HepG2 (cell line): ENCODE results near the gene IGF1. TPM values are rescaled to one million over a fixed set of nuclear protein-coding genes. Genes with fewer than 3 reads are reported as not detected.

Source experiments
- ATAC-seq: fragments of 200-7000 bp; cut with Tn5 transposase; 3 replicates; pipeline ENCODE4 v1.9.1; 2020; ENCODE audit warnings: mild to moderate bottlenecking, moderate library complexity
- BruUV-seq: library from RNA; stranded (reverse); fragments of 400-500 nt; replicated peaks from 2 replicates; lab custom pipeline; 2021; lab: Mats Ljungman, UMichigan
- CTCF ChIA-PET: fragments of 300-600 bp; formaldehyde crosslinking; extraction: SDS; loops from one replicate; lab custom pipeline; 2021; ENCODE audit warnings: low total read pairs, inconsistent platforms, low intra/inter-chr PET ratio; lab: Yijun Ruan, JAX
- POLR2A ChIA-PET: fragments of 350-600 bp; sonication (Branson Sonifier 250); formaldehyde crosslinking; loops from one replicate; lab custom pipeline; 2020; ENCODE audit warnings: antibody characterized with exemption, inconsistent platforms; lab: Yijun Ruan, JAX
- DNase-seq: peaks from one replicate; pipeline ENCODE4 v3.0.0-alpha.2; 2015; ENCODE audit warnings: low spot score
- FAIRE-seq: peaks from 3 replicates; lab custom pipeline; 2011; peaks lifted over from hg19 to GRCh38; lab: Jason Lieb, UNC
- H2AFZ ChIP-seq: one replicate; pipeline ENCODE4 v1.6.1; 2011; ENCODE audit warnings: low read length, inconsistent platforms
- H3K27ac ChIP-seq: fragments of 300-600 bp; 3 replicates; pipeline ENCODE4 v1.8.0; 2011; ENCODE audit warnings: mixed run types, mild to moderate bottlenecking, mixed read lengths, low read length, inconsistent platforms; ENCODE audit not compliant: insufficient read depth; ENCODE audit errors: extremely low read length
- H3K27me3 ChIP-seq, 2 experiments: fragments of 200-600 bp in 1 of 2; 2 replicates in 1 of 2; 3 replicates in 1 of 2; pipeline versions ENCODE4 v1.6.0 to v1.8.0; 2011; ENCODE audit warnings: low read length in 2 of 2, mild to moderate bottlenecking in 2 of 2, moderate library complexity in 2 of 2, inconsistent platforms in 1 of 2; ENCODE audit not compliant: insufficient read depth in 2 of 2, control insufficient read depth in 1 of 2
- H3K36me3 ChIP-seq, 2 experiments: fragments of 200-600 bp in 1 of 2; replicated peaks in 1 of 2; 2 replicates in 1 of 2; 3 replicates in 1 of 2; pipeline versions ENCODE4 v1.5.1 to v1.8.0; 2011; ENCODE audit warnings: low read length in 2 of 2, inconsistent platforms in 1 of 2; ENCODE audit not compliant: insufficient read depth in 2 of 2, control insufficient read depth in 1 of 2
- H3K4me1 ChIP-seq: 2 replicates; pipeline ENCODE4 v1.5.1; 2012; ENCODE audit warnings: low read length, inconsistent platforms; ENCODE audit not compliant: insufficient read depth
- H3K4me2 ChIP-seq: 2 replicates; pipeline ENCODE4 v1.6.0; 2011; ENCODE audit warnings: low read depth, low read length, inconsistent platforms
- H3K4me3 ChIP-seq, 3 experiments: fragments of 200-600 bp in 1 of 3; sonication (generic), shearing (Covaris generic) in 1 of 3; replicated peaks in 1 of 3; 2 replicates each; pipeline ENCODE4 v1.5.1; 2011 to 2016; ENCODE audit warnings: low read length in 3 of 3, inconsistent platforms in 2 of 3, low read depth in 2 of 3, mild to moderate bottlenecking in 2 of 3, control low read depth in 1 of 3, mixed read lengths in 1 of 3; ENCODE audit not compliant: insufficient read depth in 1 of 3
- H3K79me2 ChIP-seq: one replicate; pipeline ENCODE4 v1.6.1; 2011; ENCODE audit warnings: low read length, inconsistent platforms; ENCODE audit not compliant: insufficient read depth
- H3K9ac ChIP-seq: 2 replicates; pipeline ENCODE4 v1.6.0; 2011; ENCODE audit warnings: mild to moderate bottlenecking, low read depth, low read length, inconsistent platforms; ENCODE audit not compliant: insufficient read depth
- H3K9me3 ChIP-seq: 2 replicates; pipeline ENCODE4 v1.5.1; 2012; ENCODE audit warnings: mild to moderate bottlenecking, low read length
- H4K20me1 ChIP-seq: 2 replicates; pipeline ENCODE4 v1.6.0; 2011; ENCODE audit warnings: inconsistent platforms, mild to moderate bottlenecking, low read length, moderate library complexity; ENCODE audit not compliant: insufficient read depth
- ERF ChIP-seq: IDR thresholded peaks from 2 replicates; pipeline ENCODE4 v1.6.1; 2018; ENCODE audit warnings: missing biosample characterization, missing genetic modification reagents
- GATAD2A ChIP-seq: IDR thresholded peaks from 2 replicates; pipeline ENCODE4 v1.6.1; 2016
- HOXA5 ChIP-seq: sonication (generic); formaldehyde crosslinking; IDR thresholded peaks from 2 replicates; pipeline ENCODE4 v1.4.0; 2020; ENCODE audit warnings: missing genetic modification reagents
- NR2F2 ChIP-seq: IDR thresholded peaks from 2 replicates; pipeline ENCODE4 v1.6.1; 2012; ENCODE audit warnings: low read depth, inconsistent platforms, borderline replicate concordance
- PCBP1 ChIP-seq: fragments of 200-400 bp; formaldehyde crosslinking; IDR thresholded peaks from 2 replicates; pipeline ENCODE4 v1.6.1; 2017; ENCODE audit warnings: mild to moderate bottlenecking, low read depth, low read length, borderline replicate concordance
- SATB2 ChIP-seq: sonication (generic); formaldehyde crosslinking; IDR thresholded peaks from 2 replicates; pipeline ENCODE4 v1.5.0; 2020; ENCODE audit warnings: missing genetic modification reagents
- ZBTB38 ChIP-seq: sonication (generic); formaldehyde crosslinking; IDR thresholded peaks from 2 replicates; pipeline ENCODE4 v1.5.1; 2020; ENCODE audit warnings: mild to moderate bottlenecking, missing genetic modification reagents
- ZFX ChIP-seq: sonication (generic); formaldehyde crosslinking; IDR thresholded peaks from 2 replicates; pipeline ENCODE4 v1.4.0; 2020; ENCODE audit warnings: mild to moderate bottlenecking, low read depth, missing genetic modification reagents, moderate library complexity
- ZMYM4 ChIP-seq: sonication (generic); formaldehyde crosslinking; IDR thresholded peaks from 2 replicates; pipeline ENCODE4 v1.8.1; 2023; ENCODE audit warnings: mild to moderate bottlenecking, missing genetic modification reagents
- ZNF383 ChIP-seq: sonication (generic); formaldehyde crosslinking; IDR thresholded peaks from 2 replicates; pipeline ENCODE4 v1.4.0; 2020; ENCODE audit warnings: missing genetic modification reagents, mild to moderate bottlenecking, borderline replicate concordance
- ZNF577 ChIP-seq: sonication (generic); formaldehyde crosslinking; IDR thresholded peaks from 2 replicates; pipeline ENCODE4 v1.4.0; 2020; ENCODE audit warnings: mild to moderate bottlenecking, low read depth, missing genetic modification reagents, borderline replicate concordance
- WGBS: methylation state at CpG from one replicate; pipeline ENCODE4 v1.1.6; 2017; ENCODE audit warnings: low lambda C conversion rate; 5-methylcytosine and 5-hydroxymethylcytosine counted together
- in situ Hi-C: cut with HindIII; loops from 2 replicates; pipeline ENCODE4 v1.10.0; 2017; ENCODE audit warnings: low pct_unique_long_range_greater_than_20kb; ENCODE audit not compliant: extremely low pct_ligation_motif_present
- intact Hi-C: fragments of 100-400 bp; cut with micrococcal nuclease; formaldehyde crosslinking; loops from one replicate; pipeline ENCODE4 v1.10.0; 2022; ENCODE audit not compliant: unreplicated experiment
- polyA plus RNA-seq, 8 experiments: library from polyadenylated mRNA; depleted of rRNA in 3 of 8; stranded (reverse) in 7 of 8; unstranded in 1 of 8; fragments of >200 nt; fragmentation: Illumina TruSeq in 4 of 8; extraction: Trizol in 4 of 8; gene quantifications; 2 replicates each; pipeline versions ENCODE4 v1.2.1 to v1.2.3, GENCODE V29; 2011 to 2016; ENCODE audit warnings: low read depth in 4 of 8, missing spikeins in 1 of 8, mixed read lengths in 1 of 8; ENCODE audit not compliant: insufficient read depth in 1 of 8
- total RNA-seq, 5 experiments: library from RNA; depleted of rRNA; stranded (reverse); fragments of >200 nt; fragmentation: Illumina TruSeq; extraction: Trizol; gene quantifications; 2 replicates each; pipeline ENCODE4 v1.2.3, GENCODE V29; 2016; ENCODE audit warnings: low read depth in 1 of 5
- TF ChIP-seq, protein P1 (sequence below): IDR thresholded peaks from 2 replicates; pipeline ENCODE4 v1.6.1; 2018; ENCODE audit warnings: missing genetic modification reagents, mild to moderate bottlenecking, missing compliant biosample characterization
- TF ChIP-seq, protein P2 (sequence below): sonication (generic); formaldehyde crosslinking; IDR thresholded peaks from 2 replicates; pipeline ENCODE4 v1.5.0; 2020; ENCODE audit warnings: mild to moderate bottlenecking, missing genetic modification reagents
- TF ChIP-seq, protein P3 (sequence below): sonication (generic); formaldehyde crosslinking; IDR thresholded peaks from 2 replicates; pipeline ENCODE4 v1.8.0; 2022; ENCODE audit warnings: mild to moderate bottlenecking, missing genetic modification reagents, borderline replicate concordance

IGF1 gene
- total and polyA plus RNA-seq, 2 of the 13 experiments (the other 11 are each of a cell fraction or from before 2014, with no cell fraction given): not detected

DNA sequence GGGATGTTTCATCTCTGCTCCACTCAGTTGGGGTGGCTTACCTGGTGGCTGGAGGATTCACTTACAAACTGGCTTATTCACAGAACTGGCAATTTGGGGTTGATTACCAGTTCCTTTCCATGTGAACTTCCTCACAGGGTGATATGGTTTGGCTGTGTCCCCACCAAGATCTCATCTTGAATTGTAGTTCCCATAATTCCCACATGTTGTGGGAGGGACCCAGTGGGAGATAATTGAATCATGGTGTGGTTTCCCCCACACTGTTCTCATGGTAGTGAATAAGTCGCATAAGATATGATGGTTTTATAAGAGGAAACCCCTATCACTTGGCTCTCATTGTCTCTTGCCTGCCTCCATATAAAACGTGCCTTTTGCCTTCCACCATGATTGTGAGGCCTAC is 26.9 kb upstream of the IGF1 start:
- H3K79me2 ChIP-seq: no peaks in the 10 kb centered on the region
- H3K9me3 ChIP-seq: no peaks in the 10 kb centered on the region
- in situ Hi-C loops (no loop called here), intact Hi-C loops (no loop called here)
- ChIA-PET CTCF (no interaction called here), POLR2A (no interaction called here)
- no peak overlapping the region for H3K4me3 ChIP-seq
- TF ChIP-seq ERF (CRISPR knock-in tag): no peak
- TF ChIP-seq HOXA5 (CRISPR knock-in tag): no peak
- TF ChIP-seq SATB2 (CRISPR knock-in tag): no peak
- no peak for TF ChIP-seq ZMYM4 (CRISPR knock-in tag)
- TF ChIP-seq, protein P1, sequence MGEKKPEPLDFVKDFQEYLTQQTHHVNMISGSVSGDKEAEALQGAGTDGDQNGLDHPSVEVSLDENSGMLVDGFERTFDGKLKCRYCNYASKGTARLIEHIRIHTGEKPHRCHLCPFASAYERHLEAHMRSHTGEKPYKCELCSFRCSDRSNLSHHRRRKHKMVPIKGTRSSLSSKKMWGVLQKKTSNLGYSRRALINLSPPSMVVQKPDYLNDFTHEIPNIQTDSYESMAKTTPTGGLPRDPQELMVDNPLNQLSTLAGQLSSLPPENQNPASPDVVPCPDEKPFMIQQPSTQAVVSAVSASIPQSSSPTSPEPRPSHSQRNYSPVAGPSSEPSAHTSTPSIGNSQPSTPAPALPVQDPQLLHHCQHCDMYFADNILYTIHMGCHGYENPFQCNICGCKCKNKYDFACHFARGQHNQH (CRISPR knock-in tag): no peak
- TF ChIP-seq, protein P2, sequence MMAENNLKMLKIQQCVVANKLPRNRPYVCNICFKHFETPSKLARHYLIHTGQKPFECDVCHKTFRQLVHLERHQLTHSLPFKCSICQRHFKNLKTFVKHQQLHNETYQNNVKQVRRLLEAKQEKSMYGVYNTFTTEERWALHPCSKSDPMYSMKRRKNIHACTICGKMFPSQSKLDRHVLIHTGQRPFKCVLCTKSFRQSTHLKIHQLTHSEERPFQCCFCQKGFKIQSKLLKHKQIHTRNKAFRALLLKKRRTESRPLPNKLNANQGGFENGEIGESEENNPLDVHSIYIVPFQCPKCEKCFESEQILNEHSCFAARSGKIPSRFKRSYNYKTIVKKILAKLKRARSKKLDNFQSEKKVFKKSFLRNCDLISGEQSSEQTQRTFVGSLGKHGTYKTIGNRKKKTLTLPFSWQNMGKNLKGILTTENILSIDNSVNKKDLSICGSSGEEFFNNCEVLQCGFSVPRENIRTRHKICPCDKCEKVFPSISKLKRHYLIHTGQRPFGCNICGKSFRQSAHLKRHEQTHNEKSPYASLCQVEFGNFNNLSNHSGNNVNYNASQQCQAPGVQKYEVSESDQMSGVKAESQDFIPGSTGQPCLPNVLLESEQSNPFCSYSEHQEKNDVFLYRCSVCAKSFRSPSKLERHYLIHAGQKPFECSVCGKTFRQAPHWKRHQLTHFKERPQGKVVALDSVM (CRISPR knock-in tag): no peak
- TF ChIP-seq NR2F2: no peak
- TF ChIP-seq ZNF577 (CRISPR knock-in tag): no peak
- TF ChIP-seq GATAD2A (CRISPR knock-in tag): no peak
- TF ChIP-seq PCBP1: no peak
- no peak for TF ChIP-seq ZNF383 (CRISPR knock-in tag)
- TF ChIP-seq, protein P3, sequence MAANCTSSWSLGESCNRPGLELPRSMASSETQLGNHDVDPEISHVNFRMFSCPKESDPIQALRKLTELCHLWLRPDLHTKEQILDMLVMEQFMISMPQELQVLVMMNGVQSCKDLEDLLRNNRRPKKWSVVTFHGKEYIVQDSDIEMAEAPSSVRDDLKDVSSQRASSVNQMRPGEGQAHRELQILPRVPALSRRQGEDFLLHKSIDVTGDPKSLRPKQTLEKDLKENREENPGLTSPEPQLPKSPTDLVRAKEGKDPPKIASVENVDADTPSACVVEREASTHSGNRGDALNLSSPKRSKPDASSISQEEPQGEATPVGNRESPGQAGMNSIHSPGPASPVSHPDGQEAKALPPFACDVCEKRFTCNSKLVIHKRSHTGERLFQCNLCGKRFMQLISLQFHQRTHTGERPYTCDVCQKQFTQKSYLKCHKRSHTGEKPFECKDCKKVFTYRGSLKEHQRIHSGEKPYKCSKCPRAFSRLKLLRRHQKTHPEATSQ (CRISPR knock-in tag): no peak
- TF ChIP-seq ZBTB38 (CRISPR knock-in tag): no peak
- TF ChIP-seq ZFX: no peak
- peaks cover 7% of the 10 kb centered on the region; the same call in 1 of the 2 replicates for H3K4me1 ChIP-seq
- 3% methylated on average over 2 of the region's 2 CpGs for WGBS
- no peak overlapping the region for H3K4me2 ChIP-seq
- no peak for ATAC-seq
- no TSS peak for BruUV-seq
- DNase-seq: no peak
- no peak overlapping the region for H3K9ac ChIP-seq
- no peaks in the 10 kb centered on the region for H3K36me3 ChIP-seq
- no peak overlapping the region for H2AFZ ChIP-seq
- H3K27ac ChIP-seq: no peak overlapping the region
- H4K20me1 ChIP-seq: no peaks in the 10 kb centered on the region
- H3K27me3 ChIP-seq: no peaks in the 10 kb centered on the region
- FAIRE-seq: no peak
